WTC11 (cell line): ENCODE results near the gene SPDYE6. TPM values are rescaled to one million over a fixed set of nuclear protein-coding genes. Genes with fewer than 3 reads are reported as not detected.

ENCODE experiments used
- ARID4B ChIP-seq: sonication (generic); formaldehyde crosslinking; IDR thresholded peaks from 2 replicates; pipeline ENCODE4 v1.8.0; 2023; ENCODE audit warnings: missing genetic modification reagents, mild to moderate bottlenecking, borderline replicate concordance
- ATF3 ChIP-seq: sonication (generic); formaldehyde crosslinking; conservative IDR thresholded peaks from 2 replicates; pipeline ENCODE4 v1.8.1; 2022; ENCODE audit warnings: mild to moderate bottlenecking, missing genetic modification reagents
- CREM ChIP-seq: sonication (generic); formaldehyde crosslinking; IDR thresholded peaks from 2 replicates; pipeline ENCODE4 v1.8.1; 2022; ENCODE audit warnings: mild to moderate bottlenecking, missing genetic modification reagents, moderate library complexity
- EMX1 ChIP-seq: fragments of 250-450 bp; sonication (Bioruptor Pico); IDR thresholded peaks from 2 replicates; pipeline ENCODE4 v1.8.0; 2021; ENCODE audit warnings: mild to moderate bottlenecking
- FOXJ3 ChIP-seq: sonication (generic); formaldehyde crosslinking; IDR thresholded peaks from 2 replicates; pipeline ENCODE4 v1.9.0; 2021; ENCODE audit warnings: missing genetic modification reagents, mild to moderate bottlenecking, borderline replicate concordance
- GRHL2 ChIP-seq: fragments of 250-450 bp; sonication (Bioruptor Pico); IDR thresholded peaks from 2 replicates; pipeline ENCODE4 v1.8.0; 2022; ENCODE audit warnings: mild to moderate bottlenecking, moderate library complexity; ENCODE audit not compliant: insufficient replicate concordance, severe bottlenecking
- KAT7 ChIP-seq: sonication (generic); formaldehyde crosslinking; IDR thresholded peaks from 2 replicates; pipeline ENCODE4 v1.8.1; 2023; ENCODE audit warnings: missing genetic modification reagents, mild to moderate bottlenecking, borderline replicate concordance
- MLX ChIP-seq: sonication (generic); formaldehyde crosslinking; IDR thresholded peaks from 2 replicates; pipeline ENCODE4 v1.8.1; 2023; ENCODE audit warnings: mild to moderate bottlenecking, missing genetic modification reagents, moderate library complexity
- MXD4 ChIP-seq: fragments of 250-450 bp; sonication (Bioruptor Pico); IDR thresholded peaks from 2 replicates; pipeline ENCODE4 v1.8.0; 2021; ENCODE audit warnings: mild to moderate bottlenecking, moderate library complexity, borderline replicate concordance
- SMAD3 ChIP-seq: sonication (generic); formaldehyde crosslinking; IDR thresholded peaks from 2 replicates; pipeline ENCODE4 v1.8.0; 2022; ENCODE audit warnings: missing genetic modification reagents, mild to moderate bottlenecking, borderline replicate concordance
- STAT6 ChIP-seq: sonication (generic); formaldehyde crosslinking; conservative IDR thresholded peaks from 2 replicates; pipeline ENCODE4 v1.8.1; 2023; ENCODE audit warnings: mild to moderate bottlenecking, low read depth, missing genetic modification reagents, moderate library complexity
- TEAD1 ChIP-seq: sonication (generic); formaldehyde crosslinking; IDR thresholded peaks from 2 replicates; pipeline ENCODE4 v1.8.0; 2022; ENCODE audit warnings: mild to moderate bottlenecking, missing genetic modification reagents
- TEAD4 ChIP-seq: sonication (generic); formaldehyde crosslinking; IDR thresholded peaks from 2 replicates; pipeline ENCODE4 v1.8.0; 2022; ENCODE audit warnings: mild to moderate bottlenecking, missing genetic modification reagents
- TP53 ChIP-seq: sonication (generic); formaldehyde crosslinking; IDR thresholded peaks from 2 replicates; pipeline ENCODE4 v1.8.1; 2023; ENCODE audit warnings: mild to moderate bottlenecking, missing genetic modification reagents
- ZNF219 ChIP-seq: sonication (generic); formaldehyde crosslinking; IDR thresholded peaks from 2 replicates; pipeline ENCODE4 v1.8.0; 2023; ENCODE audit warnings: missing genetic modification reagents, mild to moderate bottlenecking, borderline replicate concordance
- ZNF263 ChIP-seq: sonication (generic); formaldehyde crosslinking; IDR thresholded peaks from 2 replicates; pipeline ENCODE4 v1.8.1; 2022; ENCODE audit warnings: low read depth, mild to moderate bottlenecking, moderate library complexity, missing genetic modification reagents
- ZNF416 ChIP-seq: fragments of 250-450 bp; sonication (Bioruptor Pico); IDR thresholded peaks from 2 replicates; pipeline ENCODE4 v1.9.0; 2021; ENCODE audit warnings: mild to moderate bottlenecking, inconsistent platforms
- ZNF512 ChIP-seq: sonication (generic); formaldehyde crosslinking; IDR thresholded peaks from 2 replicates; pipeline ENCODE4 v1.8.1; 2022; ENCODE audit warnings: missing genetic modification reagents, borderline replicate concordance
- total RNA-seq: library from RNA; stranded (reverse); gene quantifications from 3 replicates; pipeline ENCODE4 v1.2.3, GENCODE V29; 2021
- TF ChIP-seq, protein P1 (sequence below): fragments of 250-450 bp; sonication (Bioruptor Pico); IDR thresholded peaks from 2 replicates; pipeline ENCODE4 v1.9.0; 2021; ENCODE audit warnings: mild to moderate bottlenecking
- TF ChIP-seq, protein P2 (sequence below): sonication (generic); formaldehyde crosslinking; IDR thresholded peaks from 2 replicates; pipeline ENCODE4 v1.8.1; 2022; ENCODE audit warnings: mild to moderate bottlenecking, moderate library complexity, missing genetic modification reagents
- TF ChIP-seq, protein P3 (sequence below): sonication (generic); formaldehyde crosslinking; IDR thresholded peaks from 2 replicates; pipeline ENCODE4 v1.8.1; 2023; ENCODE audit warnings: mild to moderate bottlenecking, missing genetic modification reagents, moderate library complexity

SPDYE6 gene
- total RNA-seq, 1 experiment from 2014 or later, result not detected

DNA sequence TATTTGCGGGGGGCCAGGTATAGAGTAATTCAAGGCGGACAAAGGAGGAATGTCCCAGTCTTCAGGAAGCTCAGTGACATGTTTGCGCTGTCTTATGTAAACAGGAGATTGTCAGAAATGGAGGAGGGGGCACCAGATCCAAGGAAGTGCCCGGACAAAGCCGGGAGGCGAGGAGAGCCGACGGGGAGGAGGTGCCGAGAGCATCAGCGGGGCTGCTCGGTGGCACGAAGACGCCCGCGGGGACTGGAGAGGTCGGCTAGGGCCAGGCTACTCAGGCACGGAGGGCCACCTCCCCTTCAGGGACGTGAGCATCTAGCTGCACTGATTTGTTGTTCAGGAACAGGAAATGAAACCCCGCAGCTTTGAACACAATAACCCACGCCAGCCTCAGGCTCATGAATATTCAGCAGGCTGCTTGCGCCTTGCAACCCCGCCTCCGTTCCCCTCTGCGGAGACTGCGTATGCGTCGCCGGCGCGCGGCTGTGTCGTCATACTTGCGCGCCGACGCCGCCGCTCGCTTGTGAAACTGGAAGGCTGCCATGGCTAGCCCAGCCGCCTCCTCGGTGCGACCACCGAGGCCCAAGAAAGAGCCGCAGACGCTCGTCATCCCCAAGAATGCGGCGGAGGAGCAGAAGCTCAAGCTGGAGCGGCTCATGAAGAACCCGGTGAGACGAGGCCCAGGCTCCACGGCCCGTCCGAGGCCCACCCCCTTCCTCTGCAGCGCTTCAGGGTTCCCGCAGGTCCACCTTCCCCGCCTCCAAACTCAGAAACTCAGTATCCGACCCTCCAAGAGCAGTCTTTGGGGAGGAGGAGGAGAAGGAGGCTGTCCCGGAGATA, 39.8 kb upstream of the SPDYE6 start, which contains the start of gene PRKRIP1 (continued):
- TF ChIP-seq ARID4B (CRISPR knock-in tag) (no peak), ZNF416 (CRISPR knock-in tag) (0 out of 2 replicates have a peak, but pooled peaks have one; percentile 64), TEAD1 (CRISPR knock-in tag) (no peak; the same call in 1 of the 2 replicates), STAT6 (no peak), ZNF512 (CRISPR knock-in tag) (no peak), FOXJ3 (CRISPR knock-in tag) (no peak), MLX (CRISPR knock-in tag) (no peak), TP53 (CRISPR knock-in tag) (no peak), CREM (peak; percentile 98), GRHL2 (no peak), SMAD3 (no peak), EMX1 (peak; percentile 29), ZNF263 (no peak), ATF3 (no peak), TEAD4 (CRISPR knock-in tag) (no peak), ZNF219 (CRISPR knock-in tag) (no peak), KAT7 (CRISPR knock-in tag) (0 out of 2 replicates have a peak, but pooled peaks have one; percentile 19), MXD4 (CRISPR knock-in tag) (no peak)
- TF ChIP-seq, protein P1, sequence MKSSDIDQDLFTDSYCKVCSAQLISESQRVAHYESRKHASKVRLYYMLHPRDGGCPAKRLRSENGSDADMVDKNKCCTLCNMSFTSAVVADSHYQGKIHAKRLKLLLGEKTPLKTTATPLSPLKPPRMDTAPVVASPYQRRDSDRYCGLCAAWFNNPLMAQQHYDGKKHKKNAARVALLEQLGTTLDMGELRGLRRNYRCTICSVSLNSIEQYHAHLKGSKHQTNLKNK (CRISPR knock-in tag), result peak; percentile 71
- TF ChIP-seq, protein P2, sequence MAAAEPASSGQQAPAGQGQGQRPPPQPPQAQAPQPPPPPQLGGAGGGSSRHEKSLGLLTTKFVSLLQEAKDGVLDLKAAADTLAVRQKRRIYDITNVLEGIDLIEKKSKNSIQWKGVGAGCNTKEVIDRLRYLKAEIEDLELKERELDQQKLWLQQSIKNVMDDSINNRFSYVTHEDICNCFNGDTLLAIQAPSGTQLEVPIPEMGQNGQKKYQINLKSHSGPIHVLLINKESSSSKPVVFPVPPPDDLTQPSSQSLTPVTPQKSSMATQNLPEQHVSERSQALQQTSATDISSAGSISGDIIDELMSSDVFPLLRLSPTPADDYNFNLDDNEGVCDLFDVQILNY (CRISPR knock-in tag), result peak; percentile 60; the same call in 1 of the 2 replicates
- TF ChIP-seq, protein P3, sequence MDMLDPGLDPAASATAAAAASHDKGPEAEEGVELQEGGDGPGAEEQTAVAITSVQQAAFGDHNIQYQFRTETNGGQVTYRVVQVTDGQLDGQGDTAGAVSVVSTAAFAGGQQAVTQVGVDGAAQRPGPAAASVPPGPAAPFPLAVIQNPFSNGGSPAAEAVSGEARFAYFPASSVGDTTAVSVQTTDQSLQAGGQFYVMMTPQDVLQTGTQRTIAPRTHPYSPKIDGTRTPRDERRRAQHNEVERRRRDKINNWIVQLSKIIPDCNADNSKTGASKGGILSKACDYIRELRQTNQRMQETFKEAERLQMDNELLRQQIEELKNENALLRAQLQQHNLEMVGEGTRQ (CRISPR knock-in tag), result no peak
